Lung (tissue), 12 donors: ENCODE data around the gene FHL2. TPM values are rescaled to one million over a fixed set of nuclear protein-coding genes. Genes with fewer than 3 reads are reported as not detected.

ENCODE experiments used
- ATAC-seq: fragments of 200-7000 bp; cut with Tn5 transposase; one replicate; pipeline ENCODE4 v1.9.1; 2020; ENCODE audit warnings: moderate number of reproducible peaks; ENCODE audit not compliant: insufficient read depth, low FRiP score
- DNase-seq, 3 donors: peaks; one replicate each; pipeline ENCODE4 v3.0.0-alpha.2; 2013 to 2017
- H3K27ac ChIP-seq, 2 donors: one replicate each; pipeline ENCODE4 v1.5.1; 2013; ENCODE audit warnings: mild to moderate bottlenecking in 2 of 2, moderate library complexity in 2 of 2, control low read depth in 1 of 2, inconsistent platforms in 1 of 2, low read depth in 1 of 2, low read length in 1 of 2
- H3K27me3 ChIP-seq, 3 donors: one replicate each; pipeline ENCODE4 v1.5.1; 2013; ENCODE audit warnings: low read length in 2 of 3; ENCODE audit not compliant: control insufficient read depth in 3 of 3, insufficient read depth in 3 of 3
- H3K36me3 ChIP-seq, 4 donors: one replicate each; pipeline ENCODE4 v1.5.1; 2013; ENCODE audit warnings: low read length in 4 of 4, mild to moderate bottlenecking in 1 of 4, moderate library complexity in 1 of 4; ENCODE audit not compliant: control insufficient read depth in 4 of 4, insufficient read depth in 4 of 4
- H3K4me1 ChIP-seq, 5 donors: one replicate each; pipeline ENCODE4 v1.5.1; 2013; ENCODE audit warnings: low read length in 5 of 5, mild to moderate bottlenecking in 2 of 5, moderate library complexity in 1 of 5; ENCODE audit not compliant: control insufficient read depth in 5 of 5, insufficient read depth in 5 of 5
- H3K4me3 ChIP-seq: one replicate; pipeline ENCODE4 v1.5.1; 2013; ENCODE audit warnings: mild to moderate bottlenecking, control low read depth, moderate library complexity
- H3K9ac ChIP-seq, 2 donors: one replicate each; pipeline ENCODE4 v1.5.1; 2013; ENCODE audit warnings: low read length in 2 of 2, control low read depth in 1 of 2; ENCODE audit not compliant: insufficient read depth in 1 of 2
- H3K9me3 ChIP-seq, 4 donors: one replicate each; pipeline ENCODE4 v1.5.1; 2013; ENCODE audit warnings: low read length in 3 of 4, mild to moderate bottlenecking in 1 of 4, moderate library complexity in 1 of 4; ENCODE audit not compliant: control insufficient read depth in 4 of 4, insufficient read depth in 3 of 4
- CTCF ChIP-seq: IDR thresholded peaks from 2 replicates; pipeline ENCODE4 v1.5.1; 2012; ENCODE audit warnings: mild to moderate bottlenecking; ENCODE audit errors: control extremely low read depth, extremely low read depth
- WGBS, 2 donors: extraction: QIAGEN DNeasy Blood & Tissue Kit; methylation state at CpG; one replicate each; pipeline ENCODE4 v1.1.7; 2013; 5-methylcytosine and 5-hydroxymethylcytosine counted together
- polyA plus RNA-seq, 2 donors: library from polyadenylated mRNA; stranded (reverse); fragments of 200-250 nt; gene quantifications; one replicate each; pipeline ENCODE4 v1.2.1, GENCODE V29; 2013
- total RNA-seq, 2 donors: library from RNA; depleted of rRNA in 1 of 2; stranded (reverse); fragments of >200 nt in 1 of 2; gene quantifications; one replicate each; pipeline ENCODE4 v1.2.1, GENCODE V29; 2014 to 2021
- donor health status: control.
- donor health status: control.
- donor health status: Bipolar disorder and iron deficiency.
- donor health status: healthy.
- donor health status: DM: yes; HTN: yes; CAD: no.

FHL2 gene
- total and polyA plus RNA-seq, 4 donors = 6.6 to 12.8 (median 8.7) TPM

GRCh38 chr2:105320651-105321215 is 78.1 kb downstream of the FHL2 start:
- H3K27me3 ChIP-seq = no peaks in the 10 kb centered on the region
- peaks cover 0 to 8% (median 0%) of the 10 kb centered on the region in 5 donors for H3K4me1 ChIP-seq
- no peak overlapping the region for H3K27ac ChIP-seq
- H3K9ac ChIP-seq = no peak overlapping the region
- DNase-seq = no peak
- no peak overlapping the region for H3K4me3 ChIP-seq
- H3K36me3 ChIP-seq = peaks cover 0 to 4% (median 0%) of the 10 kb centered on the region in 4 donors
- no peak for ATAC-seq
- no peaks in the 10 kb centered on the region for H3K9me3 ChIP-seq
- no peak for TF ChIP-seq CTCF
- WGBS, 2 donors = 59 to 68% methylated on average over 7 of the region's 7 CpGs

GRCh38 chr2:105317937-105318336 is 80.9 kb downstream of the FHL2 start:
- WGBS, 2 donors = 87 to 96% methylated on average over 3 of the region's 3 CpGs
- H3K9ac ChIP-seq = no peak overlapping the region
- H3K27me3 ChIP-seq = no peaks in the 10 kb centered on the region
- no peaks in the 10 kb centered on the region for H3K36me3 ChIP-seq
- H3K4me1 ChIP-seq = peaks cover 0 to 5% (median 0%) of the 10 kb centered on the region in 5 donors
- H3K27ac ChIP-seq = no peak overlapping the region
- DNase-seq (no peak), ATAC-seq (no peak)
- no peak for TF ChIP-seq CTCF
- no peaks in the 10 kb centered on the region for H3K9me3 ChIP-seq
- no peak overlapping the region for H3K4me3 ChIP-seq

GRCh38 chr2:105315314-105315713 is 83.5 kb downstream of the FHL2 start:
- no peak for TF ChIP-seq CTCF
- no peak overlapping the region for H3K9ac ChIP-seq
- H3K4me3 ChIP-seq = no peak overlapping the region
- ATAC-seq (no peak), DNase-seq (no peak)
- H3K9me3 ChIP-seq = no peaks in the 10 kb centered on the region
- H3K4me1 ChIP-seq = peaks cover 0 to 5% (median 0%) of the 10 kb centered on the region in 5 donors
- 79 to 91% methylated on average over 3 of the region's 3 CpGs for WGBS, 2 donors
- no peaks in the 10 kb centered on the region for H3K27me3 ChIP-seq
- no peaks in the 10 kb centered on the region for H3K36me3 ChIP-seq
- H3K27ac ChIP-seq = no peak overlapping the region

- ATAC-seq = no peak
- TF ChIP-seq CTCF = no peak
Measured at GRCh38 chr2:105313877-105314276, 85.0 kb downstream of the FHL2 start.

More at GRCh38 chr2:105313877-105314276, 85.0 kb downstream of the FHL2 start:
- no peak overlapping the region for H3K4me3 ChIP-seq
- H3K36me3 ChIP-seq = no peaks in the 10 kb centered on the region
- H3K9ac ChIP-seq = no peak overlapping the region
- H3K4me1 ChIP-seq = peaks cover 0 to 3% (median 0%) of the 10 kb centered on the region in 5 donors
- no peak for DNase-seq
- no peak overlapping the region for H3K27ac ChIP-seq
- no peaks in the 10 kb centered on the region for H3K27me3 ChIP-seq
- no peaks in the 10 kb centered on the region for H3K9me3 ChIP-seq
